ENCODE results near the gene BACH2. TPM values are rescaled to one million over a fixed set of nuclear protein-coding genes. Genes with fewer than 3 reads are reported as not detected.
"Not testable (repeated sequence)": the region's sequence is repeated elsewhere in the genome, so short reads cannot be mapped to it uniquely, and the experiment has no call there.

Gene BACH2
- total RNA-seq, 1 donor from 2014 or later, result 7.7 TPM

GRCh38 chr6:90035047-90035723 is 261.5 kb downstream of the BACH2 start:
- no peak for DNase-seq (ENCODE audit: low spot score in 2 of 2)
- TF ChIP-seq CTCF (IDR thresholded peaks at IDR 0.05), result no peak
- intact Hi-C loops (cut with DNase I), result no loop called here
- Histone ChIP-seq H3K27me3 (no peaks in the 10 kb centered on the region), H3K36me3 (no peaks in the 10 kb centered on the region), H3K27ac (no peak overlapping the region), H3K4me1 (no peaks in the 10 kb centered on the region), H3K4me3 (no peak overlapping the region), H3K9me3 (no peaks in the 10 kb centered on the region)

- Histone ChIP-seq H3K4me3 (no peak overlapping the region), H3K36me3 (no peaks in the 10 kb centered on the region), H3K9me3 (no peaks in the 10 kb centered on the region), H3K27ac (no peak overlapping the region), H3K27me3 (no peaks in the 10 kb centered on the region), H3K4me1 (no peaks in the 10 kb centered on the region)
- DNase-seq (ENCODE audit: low spot score in 2 of 2), result no peak
- no peak for TF ChIP-seq CTCF (IDR thresholded peaks at IDR 0.05)
- intact Hi-C loops (cut with DNase I), result no loop called here
These were observed 262.8 kb downstream of the BACH2 start for GRCh38 chr6:90033746-90034271.

GRCh38 chr6:90032489-90033212 is 264.0 kb downstream of the BACH2 start:
- H3K27me3 ChIP-seq; H3K27ac ChIP-seq; intact Hi-C loops (cut with DNase I); H3K4me3 ChIP-seq; H3K9me3 ChIP-seq; DNase-seq (ENCODE audit: low spot score in 2 of 2); H3K36me3 ChIP-seq; H3K4me1 ChIP-seq: not testable (repeated sequence)

GRCh38 chr6:90028995-90029635 is 267.5 kb downstream of the BACH2 start:
- H3K4me3 ChIP-seq, result no peak overlapping the region
- no peaks in the 10 kb centered on the region for H3K36me3 ChIP-seq
- no peak for DNase-seq (ENCODE audit: low spot score in 2 of 2)
- no peaks in the 10 kb centered on the region for H3K27me3 ChIP-seq
- H3K27ac ChIP-seq, result no peak overlapping the region
- no peak for TF ChIP-seq CTCF (IDR thresholded peaks at IDR 0.05)
- no peaks in the 10 kb centered on the region for H3K4me1 ChIP-seq
- intact Hi-C loops (cut with DNase I), result no loop called here
- no peaks in the 10 kb centered on the region for H3K9me3 ChIP-seq

- H3K4me1 ChIP-seq, result no peaks in the 10 kb centered on the region
- H3K4me3 ChIP-seq, result no peak overlapping the region
- no peak for TF ChIP-seq CTCF (IDR thresholded peaks at IDR 0.05)
- H3K27me3 ChIP-seq, result no peaks in the 10 kb centered on the region
- no peak overlapping the region for H3K27ac ChIP-seq
- intact Hi-C loops (cut with DNase I), result no loop called here
- H3K9me3 ChIP-seq, result no peaks in the 10 kb centered on the region
- DNase-seq (ENCODE audit: low spot score in 2 of 2), result no peak
- H3K36me3 ChIP-seq, result no peaks in the 10 kb centered on the region
These were observed 268.4 kb downstream of the BACH2 start for GRCh38 chr6:90028066-90028778.

Measured in ascending aorta (tissue), 2 donors.